Measurements from ENCODE around the gene COQ8A.

- TF ChIP-seq CTCF (IDR thresholded peaks at IDR 0.05) (no peak), POLR2A (IDR thresholded peaks at IDR 0.05) (no peak)
These were observed 3.1 kb downstream of the COQ8A start for GRCh38 chr1:226943156-226943555.
